HCT116 (cell line): ENCODE data around the gene ACE2. TPM values are rescaled to one million over a fixed set of nuclear protein-coding genes. Genes with fewer than 3 reads are reported as not detected.

Source experiments
- ATAC-seq: fragments of 200-7000 bp; cut with Tn5 transposase; 2 replicates; pipeline ENCODE4 v1.9.1; 2020; ENCODE audit warnings: mild to moderate bottlenecking, moderate library complexity
- BruUV-seq: library from RNA; stranded (reverse); fragments of 400-500 nt; replicated peaks from 2 replicates; lab custom pipeline; 2021; lab: Mats Ljungman, UMichigan
- CTCF ChIA-PET: fragments of 300-600 bp; sonication (Branson Sonifier 250); formaldehyde crosslinking; loops from one replicate; lab custom pipeline; 2021; ENCODE audit warnings: antibody characterized with exemption; lab: Charles Lee
- POLR2A ChIA-PET: fragments of 300-600, 350-600 bp; sonication (Branson Sonifier 250); formaldehyde crosslinking; loops from one replicate; lab custom pipeline; 2021; ENCODE audit warnings: antibody characterized with exemption; lab: Charles Lee
- RAD21 ChIA-PET, 2 experiments: fragments of 300-600 bp; sonication (Branson Sonifier 250); formaldehyde crosslinking; loops; one replicate each; lab custom pipeline; 2023; ENCODE audit warnings: low total read pairs in 2 of 2; ENCODE audit not compliant: uncharacterized antibody in 2 of 2, unreplicated experiment in 2 of 2, low non-redundant PET in 1 of 2; lab: Charles Lee
- DNase-seq: peaks from one replicate; pipeline ENCODE4 v3.0.0-alpha.2; 2010; ENCODE audit warnings: low read depth, low spot score
- H2AFZ ChIP-seq: fragments of 200-600 bp; shearing (Covaris generic), sonication (generic); 2 replicates; pipeline ENCODE4 v1.6.1; 2017; ENCODE audit warnings: low read depth, mixed run types, mixed read lengths, antibody characterized with exemption, low read length; ENCODE audit not compliant: poor library complexity, severe bottlenecking
- H3K27ac ChIP-seq: 2 replicates; pipeline ENCODE4 v1.5.1; 2012; ENCODE audit warnings: low read depth, low read length
- H3K27me3 ChIP-seq: fragments of 200-600 bp; sonication (generic); 2 replicates; pipeline ENCODE4 v1.6.1; 2016; ENCODE audit warnings: mixed run types, low read length, mixed read lengths; ENCODE audit not compliant: insufficient read depth
- H3K36me3 ChIP-seq, 2 experiments: fragments of 200-500 bp in 1 of 2; fragments of 200-600 bp in 1 of 2; sonication (Bioruptor generic) in 1 of 2; sonication (generic) in 1 of 2; 2 replicates each; pipeline versions ENCODE4 v1.5.1 to v1.6.1; 2014 to 2016; ENCODE audit warnings: low read length in 2 of 2, inconsistent platforms in 1 of 2, mixed read lengths in 1 of 2, mixed run types in 1 of 2; ENCODE audit not compliant: insufficient read depth in 2 of 2, control insufficient read depth in 1 of 2
- H3K4me1 ChIP-seq, 2 experiments: fragments of 200-600 bp in 1 of 2; sonication (generic) in 1 of 2; 2 replicates each; pipeline versions ENCODE4 v1.5.1 to v1.6.1; 2012 to 2017; ENCODE audit warnings: low read length in 2 of 2, inconsistent platforms in 1 of 2, mild to moderate bottlenecking in 1 of 2, mixed read lengths in 1 of 2, mixed run types in 1 of 2, moderate library complexity in 1 of 2; ENCODE audit not compliant: insufficient read depth in 2 of 2, control insufficient read depth in 1 of 2
- H3K4me2 ChIP-seq: fragments of 200-600 bp; sonication (generic); 2 replicates; pipeline ENCODE4 v1.6.1; 2017; ENCODE audit warnings: mixed run types, low read length, mixed read lengths
- H3K4me3 ChIP-seq, 2 experiments: fragments of 200-600 bp in 1 of 2; sonication (generic) in 1 of 2; replicated peaks in 1 of 2; 2 replicates each; pipeline ENCODE4 v1.5.1; 2011 to 2016; ENCODE audit warnings: low read length in 2 of 2, control low read depth in 1 of 2, low read depth in 1 of 2, mild to moderate bottlenecking in 1 of 2, mixed read lengths in 1 of 2, mixed run types in 1 of 2
- H3K79me2 ChIP-seq: fragments of 200-600 bp; sonication (generic); 2 replicates; pipeline ENCODE4 v1.6.1; 2017; ENCODE audit warnings: mild to moderate bottlenecking, mixed run types, low read length, moderate library complexity, mixed read lengths; ENCODE audit not compliant: insufficient read depth
- H3K9ac ChIP-seq: fragments of 200-600 bp; sonication (generic); 2 replicates; pipeline ENCODE4 v1.6.1; 2016; ENCODE audit warnings: low read length, mixed read lengths
- H3K9me2 ChIP-seq: fragments of 200-600 bp; sonication (generic), shearing (Covaris generic); 2 replicates; pipeline ENCODE4 v1.6.1; 2017; ENCODE audit warnings: mixed run types, mild to moderate bottlenecking, moderate library complexity; ENCODE audit not compliant: insufficient read depth
- H3K9me3 ChIP-seq, 2 experiments: fragments of 200-500 bp in 1 of 2; fragments of 200-600 bp in 1 of 2; sonication (Bioruptor generic) in 1 of 2; sonication (generic) in 1 of 2; 2 replicates each; pipeline ENCODE4 v1.6.1; 2014 to 2017; ENCODE audit warnings: low read length in 2 of 2, mixed read lengths in 2 of 2, inconsistent platforms in 1 of 2, low read depth in 1 of 2, mild to moderate bottlenecking in 1 of 2, mixed run types in 1 of 2, moderate library complexity in 1 of 2; ENCODE audit not compliant: control insufficient read depth in 1 of 2, insufficient read depth in 1 of 2
- H4K20me1 ChIP-seq: fragments of 200-600 bp; sonication (generic), shearing (Covaris generic); 2 replicates; pipeline ENCODE4 v1.6.1; 2017; ENCODE audit warnings: mixed run types, mild to moderate bottlenecking, moderate library complexity; ENCODE audit not compliant: insufficient read depth
- CBX3 ChIP-seq: IDR thresholded peaks from 2 replicates; pipeline ENCODE4 v1.6.1; 2012; ENCODE audit warnings: low read depth
- EZH2phosphoT487 ChIP-seq: fragments of 200-600 bp; IDR thresholded peaks from 2 replicates; pipeline ENCODE4 v1.6.1; 2018; ENCODE audit warnings: antibody characterized with exemption, borderline replicate concordance
- FOSL1 ChIP-seq: IDR thresholded peaks from 2 replicates; pipeline ENCODE4 v1.6.1; 2012; ENCODE audit warnings: low read depth
- POLR2AphosphoS5 ChIP-seq: IDR thresholded peaks from 2 replicates; pipeline ENCODE4 v1.6.1; 2011; ENCODE audit warnings: mild to moderate bottlenecking, low read depth, low read length, moderate library complexity
- REST ChIP-seq: IDR thresholded peaks from 2 replicates; pipeline ENCODE4 v1.6.1; 2012; ENCODE audit warnings: low read depth
- ZBTB33 ChIP-seq: IDR thresholded peaks from 2 replicates; pipeline ENCODE4 v1.6.1; 2011; ENCODE audit warnings: mild to moderate bottlenecking, low read length, moderate library complexity; ENCODE audit not compliant: insufficient replicate concordance; ENCODE audit errors: extremely low read depth
- intact Hi-C: fragments of 100-400 bp; cut with micrococcal nuclease; formaldehyde crosslinking; loops from 2 replicates; pipeline ENCODE4 v1.10.0; 2022
- total RNA-seq: library from RNA; stranded (reverse); gene quantifications from one replicate; pipeline ENCODE4 v1.2.1, GENCODE V29; 2021; ENCODE audit not compliant: unreplicated experiment

Gene ACE2
- total RNA-seq, 1 experiment from 2014 or later, result not detected

- intact Hi-C loops, result no loop called here
- RAD21 ChIA-PET, result no interaction called here
- CTCF ChIA-PET, result no interaction called here
These were observed 22.3 kb upstream of the ACE2 start for GRCh38 chrX:15623054-15623453.

More at GRCh38 chrX:15623054-15623453, 22.3 kb upstream of the ACE2 start:
- peaks cover 9 to 24% of the 10 kb centered on the region in 2 experiments for H3K4me1 ChIP-seq
- no peaks in the 10 kb centered on the region for H3K36me3 ChIP-seq
- TF ChIP-seq ZBTB33 (no peak), REST (no peak), EZH2phosphoT487 (no peak), CBX3 (no peak), POLR2AphosphoS5 (no peak), FOSL1 (no peak)
- H3K27me3 ChIP-seq, result no peaks in the 10 kb centered on the region
- H3K9ac ChIP-seq, result no peak overlapping the region
- DNase-seq, result no peak
- no peaks in the 10 kb centered on the region for H4K20me1 ChIP-seq
- no peaks in the 10 kb centered on the region for H3K79me2 ChIP-seq
- no peaks in the 10 kb centered on the region for H3K9me3 ChIP-seq
- no peak overlapping the region for H3K4me3 ChIP-seq
- POLR2A ChIA-PET, result no interaction called here
- no peaks in the 10 kb centered on the region for H3K9me2 ChIP-seq
- H3K27ac ChIP-seq, result no peak overlapping the region
- H3K4me2 ChIP-seq, result no peak overlapping the region
- ATAC-seq, result no peak
- H2AFZ ChIP-seq, result no peak overlapping the region
- BruUV-seq, result no TSS peak
